Kidney tubule cell (primary cell): Measurements from ENCODE around the gene TRIM65.
"Not testable (repeated sequence)": the region's sequence is repeated elsewhere in the genome, so short reads cannot be mapped to it uniquely, and the experiment has no call there.

Source experiments
- DNase-seq: peaks from one replicate; pipeline ENCODE4 v3.0.0-alpha.2; 2018; ENCODE audit warnings: low spot score

TRIM65 gene

GRCh38 chr17:75895370-75896155 lies 1.2 kb downstream of the TRIM65 start:
- peak; percentile 30 for DNase-seq

GRCh38 chr17:75894049-75894733 lies 2.6 kb downstream of the TRIM65 start:
- DNase-seq: no peak

- DNase-seq: no peak
Measured at GRCh38 chr17:75893305-75894048, 3.3 kb downstream of the TRIM65 start.

- no peak for DNase-seq
Measured at GRCh38 chr17:75892556-75893224, 4.1 kb downstream of the TRIM65 start.

- no peak for DNase-seq
Measured at GRCh38 chr17:75891605-75892555, 4.9 kb downstream of the TRIM65 start.

GRCh38 chr17:75891022-75891604 lies 5.6 kb downstream of the TRIM65 start:
- DNase-seq: no peak

GRCh38 chr17:75889454-75889853 lies 7.3 kb downstream of the TRIM65 start:
- peak; percentile 31 for DNase-seq

- DNase-seq: no peak
Measured at GRCh38 chr17:75888484-75888883, 8.3 kb downstream of the TRIM65 start.

GRCh38 chr17:75885860-75886259 lies 10.9 kb downstream of the TRIM65 start:
- DNase-seq: not testable (repeated sequence)

GRCh38 chr17:75885431-75885830 lies 11.3 kb downstream of the TRIM65 start:
- DNase-seq: no peak

GRCh38 chr17:75881678-75882454 lies 14.9 kb downstream of the TRIM65 start:
- no peak for DNase-seq

- DNase-seq: no peak
Measured at GRCh38 chr17:75880266-75880665, 16.5 kb downstream of the TRIM65 start.

GRCh38 chr17:75878174-75878998 lies 18.4 kb downstream of the TRIM65 start, which contains the start of gene TRIM47:
Gene TRIM47 (minus strand): TSS chr17:75878581. CDS start chr17:75878548, 33 bp downstream.
- peak; percentile 75 for DNase-seq

- peak; percentile 79 for DNase-seq
Measured at GRCh38 chr17:75877752-75878173, 19.0 kb downstream of the TRIM65 start.

- peak; percentile 97 for DNase-seq
Measured at GRCh38 chr17:75876938-75877751, 19.6 kb downstream of the TRIM65 start.

GRCh38 chr17:75876190-75876937 lies 20.4 kb downstream of the TRIM65 start:
- peak; percentile 96 for DNase-seq

- no peak for DNase-seq
Measured at GRCh38 chr17:75875940-75876189, 20.9 kb downstream of the TRIM65 start.
